GM12864 (cell line): ENCODE results near the gene ATG5.

ENCODE experiments used
- DNase-seq: peaks from one replicate; pipeline ENCODE4 v3.0.0-alpha.2; 2011; ENCODE audit warnings: low read depth
- H3K4me3 ChIP-seq: 2 replicates; pipeline ENCODE4 v1.5.1; 2011; ENCODE audit warnings: mild to moderate bottlenecking, low read depth, low read length, control low read depth
- CTCF ChIP-seq: IDR thresholded peaks from 2 replicates; pipeline ENCODE4 v1.5.1; 2011; ENCODE audit warnings: low read depth, mild to moderate bottlenecking, moderate library complexity, low read length, control low read depth, inconsistent platforms; ENCODE audit errors: missing control alignments

The ATG5 gene

DNA sequence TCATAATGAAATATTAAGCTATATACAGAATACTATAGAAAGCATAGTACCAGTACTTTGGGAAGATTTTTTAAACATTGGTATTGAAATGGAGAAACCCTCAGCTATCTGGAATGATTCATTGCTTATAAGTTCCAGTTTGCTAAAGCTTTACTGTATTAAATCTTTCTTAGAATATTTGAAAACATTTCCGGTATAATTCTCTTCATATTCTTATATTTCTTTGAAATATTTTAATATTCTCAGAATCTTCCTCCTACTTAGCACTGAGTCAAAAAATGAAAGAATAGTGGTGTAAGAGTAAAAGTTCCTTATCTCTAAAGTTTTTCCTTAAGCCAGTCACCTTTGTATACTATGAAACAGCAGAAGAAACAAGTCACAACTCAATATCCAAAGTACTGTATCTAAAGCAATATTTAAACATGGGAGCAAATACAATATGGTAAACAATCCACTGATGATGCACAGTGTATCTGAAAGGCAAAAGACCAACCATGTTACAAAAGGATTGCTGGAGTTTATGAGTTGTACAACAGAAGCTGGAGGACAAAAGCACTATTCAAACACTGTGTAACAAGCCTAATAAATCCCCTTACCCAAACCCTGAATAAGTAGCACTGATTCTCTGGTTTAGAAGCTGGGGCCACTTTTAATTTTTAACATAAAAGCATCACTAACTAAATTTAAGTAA, 137.3 kb downstream of the ATG5 start:
- DNase-seq = no peak
- no peak for TF ChIP-seq CTCF
- no peak overlapping the region for H3K4me3 ChIP-seq

- no peak for TF ChIP-seq CTCF
- DNase-seq = no peak
- H3K4me3 ChIP-seq = no peak overlapping the region
Observed at GRCh38 chr6:106187424-106187982, 138.1 kb downstream of the ATG5 start.

DNA sequence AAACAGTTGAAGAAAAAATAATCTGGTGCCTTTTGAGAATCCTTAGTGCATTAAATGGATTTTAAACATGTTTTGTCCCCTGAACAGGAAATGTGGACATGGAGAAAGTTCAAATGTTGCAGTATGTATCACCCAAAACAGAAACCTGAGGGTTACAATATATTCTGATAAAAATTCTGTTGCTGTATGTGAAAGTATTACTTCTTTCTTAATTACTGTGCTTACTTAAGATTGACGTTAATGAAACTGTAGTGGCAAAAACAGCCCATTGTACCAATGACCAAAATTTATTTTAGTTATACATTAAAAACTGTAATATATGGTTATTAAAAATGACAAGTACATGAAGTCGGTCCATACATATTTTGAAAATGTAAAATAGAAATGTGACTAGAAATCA, 138.8 kb downstream of the ATG5 start:
- TF ChIP-seq CTCF = no peak
- no peak overlapping the region for H3K4me3 ChIP-seq

DNA sequence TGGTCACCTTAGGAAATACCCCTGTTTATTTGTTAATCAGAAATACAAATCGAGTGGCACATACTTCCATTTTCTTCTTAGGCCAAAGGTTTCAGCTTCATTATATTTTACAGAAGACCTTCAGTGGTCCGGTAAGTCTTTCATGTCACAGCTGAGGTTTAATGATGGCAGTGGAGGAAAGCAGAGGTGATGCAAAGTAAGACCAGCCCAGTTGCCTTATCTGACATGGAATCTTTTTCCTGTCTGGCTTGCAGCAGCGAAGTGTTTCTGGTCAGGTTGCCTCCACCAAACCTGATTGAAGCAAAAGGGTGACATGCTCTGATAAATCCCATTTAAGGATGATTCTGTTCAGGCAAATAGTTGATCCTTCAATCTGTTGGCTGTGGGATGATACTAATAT, 139.4 kb downstream of the ATG5 start:
- no peak for TF ChIP-seq CTCF
- no peak overlapping the region for H3K4me3 ChIP-seq
- DNase-seq = no peak

More for the DNA sequence above, 138.8 kb downstream of the ATG5 start:
- no peak for DNase-seq

DNA sequence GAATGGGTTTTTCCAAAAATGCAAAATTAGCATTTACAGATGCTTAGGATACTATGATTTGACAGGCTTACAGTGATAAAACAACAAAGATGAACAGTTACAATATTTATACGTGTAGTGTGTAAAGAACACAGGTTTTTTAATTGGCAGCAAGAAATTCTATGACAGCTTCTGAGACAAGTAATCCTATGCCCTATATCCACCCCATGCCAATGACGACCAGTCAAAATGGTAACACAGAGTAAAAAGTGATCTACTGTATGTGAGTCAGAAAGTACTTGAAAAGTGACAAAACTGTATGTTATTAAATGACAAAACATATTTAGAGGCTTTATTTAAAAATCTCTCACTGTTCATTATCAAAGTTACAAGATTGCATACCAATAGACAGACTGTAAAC, 139.9 kb downstream of the ATG5 start:
- no peak for TF ChIP-seq CTCF
- H3K4me3 ChIP-seq = no peak overlapping the region
- DNase-seq = no peak

- no peak for TF ChIP-seq CTCF
- H3K4me3 ChIP-seq = no peak overlapping the region
- no peak for DNase-seq
Observed at GRCh38 chr6:106184629-106185028, 140.9 kb downstream of the ATG5 start.

GRCh38 chr6:106183430-106183829, 142.1 kb downstream of the ATG5 start:
- H3K4me3 ChIP-seq = no peak overlapping the region
- no peak for DNase-seq
- no peak for TF ChIP-seq CTCF
